HTERT RPE-1 (cell line): ENCODE data around the gene GLRX3.
"Not testable (repeated sequence)": the region's sequence is repeated elsewhere in the genome, so short reads cannot be mapped to it uniquely, and the experiment has no call there.

ENCODE experiments used
- in situ Hi-C: fragments of 300-500 bp; cut with MboI; formaldehyde crosslinking; loops from 4 replicates; pipeline ENCODE4 v1.14.3; 2020; ENCODE audit warnings: low sequenced_read_pairs

The GLRX3 gene

GRCh38 chr10:130188195-130189175 lies 52.3 kb downstream of the GLRX3 start:
- in situ Hi-C loops, result no loop called here

DNA sequence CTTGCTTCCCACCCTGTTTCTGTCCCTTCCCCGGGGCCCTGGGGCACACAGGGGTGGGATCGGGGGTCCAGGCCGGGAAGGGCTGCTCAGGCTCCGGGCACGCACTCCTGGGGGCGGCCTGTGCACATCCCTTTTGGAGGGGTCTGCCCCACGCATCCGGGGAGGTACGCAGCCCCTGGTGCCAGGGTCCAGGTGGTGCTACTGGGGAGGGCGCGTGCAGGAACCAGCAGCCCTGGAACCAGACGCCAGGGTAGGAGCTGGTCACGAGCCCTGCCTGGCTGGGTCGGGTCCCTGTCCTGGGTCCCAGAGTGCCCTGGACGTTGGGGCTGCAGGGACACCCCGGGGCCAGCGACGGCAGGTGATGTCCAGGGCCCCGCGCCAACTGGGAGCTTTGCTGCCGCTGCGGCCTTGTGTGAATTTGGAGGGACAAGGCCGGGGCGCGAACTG lies 53.4 kb downstream of the GLRX3 start:
- in situ Hi-C loops, result no loop called here

DNA sequence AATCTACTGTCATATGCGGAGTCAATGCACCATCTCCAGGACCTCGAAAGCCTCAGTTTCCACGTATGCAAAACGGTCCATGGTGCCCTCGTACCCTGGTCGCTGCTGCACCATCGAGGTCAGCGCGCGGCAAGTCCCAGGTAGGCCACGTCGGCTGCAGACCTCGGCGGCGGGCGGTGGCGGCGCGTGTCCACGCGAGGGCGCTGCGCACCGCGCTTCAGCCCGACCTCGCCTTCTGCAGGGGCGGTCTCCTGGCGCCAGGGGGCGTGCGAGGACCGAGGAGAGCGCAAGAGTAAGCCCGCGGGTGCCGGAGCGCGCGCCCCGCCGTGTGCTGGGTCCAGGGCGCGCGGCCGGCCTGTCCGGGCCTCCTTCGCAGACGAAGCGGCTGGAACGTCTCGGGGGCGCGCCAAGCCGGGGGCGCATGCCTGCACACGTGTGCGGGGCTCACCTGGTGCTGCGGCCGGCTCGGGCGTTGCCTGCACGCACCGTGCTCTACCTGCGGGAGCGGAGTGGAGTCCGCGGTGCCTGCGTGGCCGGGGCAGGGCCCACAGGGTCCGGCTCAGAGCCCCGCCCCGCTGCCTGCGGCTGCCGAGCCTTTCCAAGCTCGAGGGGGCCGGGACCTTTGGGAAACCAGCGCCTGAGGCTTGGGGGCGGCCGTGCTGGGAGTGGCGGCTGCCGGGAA lies 54.0 kb downstream of the GLRX3 start:
- in situ Hi-C loops, result no loop called here

DNA sequence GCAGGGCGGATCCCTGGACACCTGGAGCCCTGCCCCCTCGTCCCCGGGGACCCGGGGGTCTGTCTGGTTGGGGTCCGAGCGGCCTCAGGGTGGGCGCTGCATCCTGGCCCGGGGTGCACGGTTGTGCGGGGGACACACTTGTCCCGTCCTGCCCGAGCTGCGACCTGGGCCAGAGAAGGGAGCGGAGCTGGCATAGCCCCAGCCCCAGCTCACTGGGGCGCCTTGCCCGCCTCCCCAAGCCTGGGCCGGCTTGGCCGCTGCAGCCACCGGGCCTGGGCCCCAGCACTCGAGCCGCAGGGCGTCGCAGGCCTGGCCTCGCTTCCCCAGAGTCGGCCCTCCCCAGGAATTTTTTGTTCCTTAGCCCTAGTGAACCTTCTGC lies 54.5 kb downstream of the GLRX3 start:
- in situ Hi-C loops, result no loop called here

- in situ Hi-C loops, result no loop called here
Measured at GRCh38 chr10:130191380-130191779, 55.2 kb downstream of the GLRX3 start.

GRCh38 chr10:130192276-130192848 lies 56.2 kb downstream of the GLRX3 start:
- in situ Hi-C loops, result no loop called here

DNA sequence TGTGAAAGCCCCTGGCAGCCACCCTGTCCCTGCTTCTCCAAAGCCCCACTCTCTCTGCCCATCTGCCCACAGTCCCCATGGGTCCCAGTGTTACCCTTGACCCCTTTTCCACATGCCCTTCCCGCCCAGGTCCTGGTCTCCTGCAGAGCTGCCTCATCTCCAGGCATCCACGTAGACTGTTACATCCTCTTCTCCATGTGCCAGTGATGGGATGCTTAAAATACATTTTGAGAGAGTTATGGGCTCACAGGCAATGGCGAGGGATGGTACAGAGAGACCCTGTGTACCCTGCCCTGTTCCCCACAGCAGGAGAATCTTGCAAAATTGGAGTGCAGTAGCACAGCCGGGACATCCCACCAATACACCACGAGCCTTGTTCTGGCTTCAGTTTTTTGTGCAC lies 56.8 kb downstream of the GLRX3 start:
- in situ Hi-C loops, result no loop called here

- in situ Hi-C loops, result no loop called here
Measured at GRCh38 chr10:130193493-130194193, 57.5 kb downstream of the GLRX3 start.

- in situ Hi-C loops, result no loop called here
Measured at GRCh38 chr10:130194194-130194990, 58.2 kb downstream of the GLRX3 start.

DNA sequence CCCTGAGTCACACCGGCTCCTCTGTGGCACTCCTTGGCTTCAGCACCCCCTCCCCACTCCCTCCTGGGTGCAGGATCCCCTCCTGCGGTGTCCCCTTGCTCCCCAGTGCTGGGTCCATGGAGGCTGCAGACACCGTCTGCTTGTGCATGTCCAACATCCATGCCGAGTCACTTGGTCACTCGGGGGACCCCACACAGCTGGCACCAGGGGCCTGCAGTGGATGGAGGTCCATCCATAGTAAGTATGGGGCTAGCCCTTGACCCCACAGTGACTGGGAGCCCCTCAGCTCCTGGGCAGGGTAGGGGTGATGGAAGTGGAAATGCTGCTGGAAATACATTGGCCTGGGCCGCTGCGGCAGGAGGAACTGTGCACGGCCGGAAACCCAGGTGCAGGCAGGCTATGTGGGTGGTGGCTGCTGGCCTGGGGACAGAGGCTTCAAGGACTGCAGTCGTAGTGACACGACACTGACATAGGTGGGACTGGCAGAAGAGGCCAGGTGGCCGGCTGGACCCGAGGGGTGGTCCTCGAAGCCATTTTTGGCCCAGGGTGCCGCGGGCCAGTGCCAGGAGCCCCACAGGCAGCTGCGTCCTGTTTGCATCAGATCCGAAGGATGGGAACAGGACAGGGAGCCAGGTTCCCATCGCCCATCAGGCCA lies 58.9 kb downstream of the GLRX3 start:
- in situ Hi-C loops, result no loop called here

- in situ Hi-C loops, result no loop called here
Measured at GRCh38 chr10:130195746-130196294, 59.6 kb downstream of the GLRX3 start.

DNA sequence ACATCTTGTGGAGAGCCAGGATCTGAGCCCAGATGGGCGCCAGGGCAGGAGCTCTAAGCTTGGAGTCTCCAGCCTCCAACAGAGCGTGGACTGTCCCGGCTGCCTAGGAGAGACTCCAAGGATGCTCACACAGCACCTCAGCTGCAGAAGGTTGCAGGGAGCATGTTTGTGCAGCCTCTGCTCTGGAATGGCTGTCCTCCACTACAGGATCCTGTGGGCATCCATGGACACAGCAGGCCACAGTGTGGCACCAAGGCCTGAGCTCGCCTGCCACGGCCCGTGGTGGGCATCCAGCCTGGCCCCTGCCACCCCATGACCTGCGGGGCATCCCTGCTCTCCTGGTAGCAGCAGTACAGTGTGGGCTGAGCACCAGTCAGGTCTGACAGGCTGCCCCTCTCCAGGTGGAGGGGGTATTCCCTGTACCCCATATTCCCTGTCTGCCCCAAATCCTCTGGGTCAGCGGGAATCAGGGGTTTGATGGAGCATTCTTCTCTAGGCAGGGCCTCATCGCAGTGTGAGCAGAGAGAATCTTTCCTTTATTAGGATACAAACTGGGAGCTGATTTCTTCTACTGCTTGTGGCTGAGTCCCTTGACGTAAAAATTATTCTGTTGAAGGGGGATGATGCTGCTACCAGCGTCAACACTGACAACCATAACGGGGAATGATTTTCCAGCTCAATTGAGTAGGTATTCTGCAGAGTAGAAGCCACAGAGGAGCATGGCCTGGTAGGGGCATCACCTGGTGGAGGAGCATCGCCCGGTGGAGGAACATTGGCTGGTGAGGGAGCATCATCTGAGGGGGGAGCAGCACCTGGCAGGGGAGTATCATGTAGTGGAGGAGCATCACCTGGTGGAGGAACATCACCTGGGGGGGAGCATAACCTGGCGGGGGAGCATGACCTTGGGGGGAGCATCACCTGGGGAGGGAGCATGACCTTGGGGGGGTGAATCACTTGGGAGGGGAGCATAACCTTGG lies 60.6 kb downstream of the GLRX3 start:
- in situ Hi-C loops, result no loop called here

GRCh38 chr10:130198651-130199050 lies 62.5 kb downstream of the GLRX3 start:
- in situ Hi-C loops, result no loop called here

DNA sequence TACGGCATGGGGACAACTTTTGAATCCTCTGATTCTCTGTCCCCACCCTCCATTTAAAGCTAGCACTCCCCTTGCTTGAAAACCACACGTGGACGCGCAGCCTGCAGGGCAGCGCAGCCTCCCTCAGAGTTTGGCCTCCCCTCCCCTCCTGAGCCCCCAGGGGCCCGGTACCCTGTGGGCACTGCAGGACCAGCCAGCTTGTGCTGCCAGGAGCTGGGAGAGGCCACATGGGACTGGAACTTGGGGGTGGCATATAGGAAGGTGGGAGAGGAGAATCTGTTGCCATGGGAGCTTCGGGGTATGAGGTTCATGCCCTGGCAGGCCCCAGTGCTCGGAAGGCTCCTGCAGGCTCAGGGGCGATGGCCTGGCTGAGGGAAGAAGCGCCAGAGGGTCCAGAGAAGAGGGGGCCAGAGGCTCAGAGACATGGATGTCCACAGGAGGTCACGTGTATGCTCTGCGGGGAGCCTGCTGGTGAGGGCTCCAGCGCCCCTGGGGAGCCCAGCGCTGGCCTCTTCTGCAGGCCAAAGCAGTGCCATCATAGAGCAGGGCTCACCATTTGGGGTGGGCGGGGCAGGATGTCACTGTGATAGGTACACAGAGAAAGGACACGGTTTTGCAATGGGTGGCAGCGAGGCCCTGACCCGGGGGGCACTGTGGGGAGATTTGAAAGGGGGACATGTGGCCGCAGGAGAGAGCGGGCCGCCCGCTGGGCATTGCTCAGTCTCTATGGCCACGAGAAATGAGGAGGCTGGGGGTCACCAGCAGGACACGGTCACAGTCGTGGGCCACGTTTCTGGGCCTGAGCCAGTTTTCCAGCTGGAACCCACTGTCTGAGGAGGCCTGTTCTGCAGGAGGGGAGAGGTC lies 64.2 kb downstream of the GLRX3 start:
- in situ Hi-C loops, result no loop called here

DNA sequence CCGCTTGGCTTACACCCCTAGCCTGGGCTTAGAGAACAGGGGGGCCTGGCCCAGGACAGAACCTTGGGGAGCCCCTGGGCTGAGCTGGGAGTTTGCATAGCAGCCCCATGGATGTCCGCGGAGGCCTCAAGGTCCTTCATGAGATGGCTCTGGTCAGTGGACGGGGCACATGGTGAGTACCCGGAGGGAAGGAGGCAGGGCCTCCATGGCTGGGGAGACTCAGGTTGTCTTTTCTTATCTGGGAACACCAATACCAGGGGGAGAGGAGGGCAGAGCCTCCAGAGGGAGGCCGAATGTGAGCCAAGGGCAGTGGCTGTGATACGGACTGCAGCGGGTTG lies 64.8 kb downstream of the GLRX3 start:
- in situ Hi-C loops, result no loop called here

DNA sequence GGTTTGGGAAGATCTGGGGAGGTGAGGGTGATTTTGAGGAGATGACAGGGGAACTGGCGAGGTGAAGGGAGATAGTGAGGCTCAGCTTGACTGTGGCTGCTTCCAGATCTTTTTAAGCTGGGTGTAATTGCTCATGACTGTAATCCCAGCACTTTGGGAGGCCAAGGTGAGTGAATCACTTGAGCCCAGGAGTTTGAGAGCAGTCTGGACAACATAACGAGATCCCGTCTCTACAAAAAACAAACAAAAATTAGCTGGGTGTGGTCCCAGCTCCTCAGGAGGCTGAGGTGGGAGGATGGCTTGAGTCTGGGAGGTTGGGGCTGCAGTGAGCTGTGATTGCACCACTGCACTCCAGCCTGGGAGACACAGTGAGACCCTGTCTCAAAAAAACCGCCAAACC lies 66.0 kb downstream of the GLRX3 start:
- in situ Hi-C loops, result not testable (repeated sequence)

DNA sequence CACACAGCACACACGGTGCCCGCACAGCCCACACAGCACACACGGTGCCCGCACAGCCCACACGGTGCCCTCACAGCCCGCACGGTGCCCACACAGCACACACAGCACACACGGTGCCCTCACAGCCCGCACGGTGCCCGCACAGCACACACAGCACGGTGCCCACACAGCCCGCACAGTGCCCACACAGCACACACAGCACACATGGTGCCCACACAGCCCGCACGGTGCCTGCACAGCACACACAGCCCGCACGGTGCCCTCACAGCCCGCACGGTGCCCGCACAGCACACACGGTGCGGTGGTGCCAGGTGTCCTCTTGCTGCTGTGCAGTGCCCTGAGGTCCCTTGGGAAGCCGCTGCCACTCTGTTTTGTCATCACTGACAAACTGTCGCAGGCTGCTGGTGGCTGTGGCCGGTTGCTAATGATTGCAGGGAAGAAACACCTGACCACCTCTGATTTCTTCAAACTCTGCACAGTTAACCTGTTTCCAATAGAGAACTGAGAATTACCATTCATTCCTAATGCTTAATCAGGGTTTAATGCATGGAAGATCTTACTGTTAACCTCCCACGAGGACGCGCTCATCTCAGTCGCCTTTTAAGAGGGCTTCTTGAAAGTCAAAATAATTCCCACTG lies 66.9 kb downstream of the GLRX3 start:
- in situ Hi-C loops, result no loop called here
